HCT116 (cell line): ENCODE results near the gene HACE1. TPM values are rescaled to one million over a fixed set of nuclear protein-coding genes. Genes with fewer than 3 reads are reported as not detected.

Source experiments
- ATAC-seq: fragments of 200-7000 bp; cut with Tn5 transposase; 2 replicates; pipeline ENCODE4 v1.9.1; 2020; ENCODE audit warnings: mild to moderate bottlenecking, moderate library complexity
- BruUV-seq: library from RNA; stranded (reverse); fragments of 400-500 nt; replicated peaks from 2 replicates; lab custom pipeline; 2021; lab: Mats Ljungman, UMichigan
- CTCF ChIA-PET: fragments of 300-600 bp; sonication (Branson Sonifier 250); formaldehyde crosslinking; loops from one replicate; lab custom pipeline; 2021; ENCODE audit warnings: antibody characterized with exemption; lab: Charles Lee
- POLR2A ChIA-PET: fragments of 300-600, 350-600 bp; sonication (Branson Sonifier 250); formaldehyde crosslinking; loops from one replicate; lab custom pipeline; 2021; ENCODE audit warnings: antibody characterized with exemption; lab: Charles Lee
- RAD21 ChIA-PET, 2 experiments: fragments of 300-600 bp; sonication (Branson Sonifier 250); formaldehyde crosslinking; loops; one replicate each; lab custom pipeline; 2023; ENCODE audit warnings: low total read pairs in 2 of 2; ENCODE audit not compliant: uncharacterized antibody in 2 of 2, unreplicated experiment in 2 of 2, low non-redundant PET in 1 of 2; lab: Charles Lee
- DNase-seq: peaks from one replicate; pipeline ENCODE4 v3.0.0-alpha.2; 2010; ENCODE audit warnings: low read depth, low spot score
- H2AFZ ChIP-seq: fragments of 200-600 bp; shearing (Covaris generic), sonication (generic); 2 replicates; pipeline ENCODE4 v1.6.1; 2017; ENCODE audit warnings: low read depth, mixed run types, mixed read lengths, antibody characterized with exemption, low read length; ENCODE audit not compliant: poor library complexity, severe bottlenecking
- H3K27ac ChIP-seq: 2 replicates; pipeline ENCODE4 v1.5.1; 2012; ENCODE audit warnings: low read depth, low read length
- H3K27me3 ChIP-seq: fragments of 200-600 bp; sonication (generic); 2 replicates; pipeline ENCODE4 v1.6.1; 2016; ENCODE audit warnings: mixed run types, low read length, mixed read lengths; ENCODE audit not compliant: insufficient read depth
- H3K36me3 ChIP-seq, 2 experiments: fragments of 200-500 bp in 1 of 2; fragments of 200-600 bp in 1 of 2; sonication (Bioruptor generic) in 1 of 2; sonication (generic) in 1 of 2; 2 replicates each; pipeline versions ENCODE4 v1.5.1 to v1.6.1; 2014 to 2016; ENCODE audit warnings: low read length in 2 of 2, inconsistent platforms in 1 of 2, mixed read lengths in 1 of 2, mixed run types in 1 of 2; ENCODE audit not compliant: insufficient read depth in 2 of 2, control insufficient read depth in 1 of 2
- H3K4me1 ChIP-seq, 2 experiments: fragments of 200-600 bp in 1 of 2; sonication (generic) in 1 of 2; 2 replicates each; pipeline versions ENCODE4 v1.5.1 to v1.6.1; 2012 to 2017; ENCODE audit warnings: low read length in 2 of 2, inconsistent platforms in 1 of 2, mild to moderate bottlenecking in 1 of 2, mixed read lengths in 1 of 2, mixed run types in 1 of 2, moderate library complexity in 1 of 2; ENCODE audit not compliant: insufficient read depth in 2 of 2, control insufficient read depth in 1 of 2
- H3K4me2 ChIP-seq: fragments of 200-600 bp; sonication (generic); 2 replicates; pipeline ENCODE4 v1.6.1; 2017; ENCODE audit warnings: mixed run types, low read length, mixed read lengths
- H3K4me3 ChIP-seq, 2 experiments: fragments of 200-600 bp in 1 of 2; sonication (generic) in 1 of 2; replicated peaks in 1 of 2; 2 replicates each; pipeline ENCODE4 v1.5.1; 2011 to 2016; ENCODE audit warnings: low read length in 2 of 2, control low read depth in 1 of 2, low read depth in 1 of 2, mild to moderate bottlenecking in 1 of 2, mixed read lengths in 1 of 2, mixed run types in 1 of 2
- H3K79me2 ChIP-seq: fragments of 200-600 bp; sonication (generic); 2 replicates; pipeline ENCODE4 v1.6.1; 2017; ENCODE audit warnings: mild to moderate bottlenecking, mixed run types, low read length, moderate library complexity, mixed read lengths; ENCODE audit not compliant: insufficient read depth
- H3K9ac ChIP-seq: fragments of 200-600 bp; sonication (generic); 2 replicates; pipeline ENCODE4 v1.6.1; 2016; ENCODE audit warnings: low read length, mixed read lengths
- H3K9me2 ChIP-seq: fragments of 200-600 bp; sonication (generic), shearing (Covaris generic); 2 replicates; pipeline ENCODE4 v1.6.1; 2017; ENCODE audit warnings: mixed run types, mild to moderate bottlenecking, moderate library complexity; ENCODE audit not compliant: insufficient read depth
- H3K9me3 ChIP-seq, 2 experiments: fragments of 200-500 bp in 1 of 2; fragments of 200-600 bp in 1 of 2; sonication (Bioruptor generic) in 1 of 2; sonication (generic) in 1 of 2; 2 replicates each; pipeline ENCODE4 v1.6.1; 2014 to 2017; ENCODE audit warnings: low read length in 2 of 2, mixed read lengths in 2 of 2, inconsistent platforms in 1 of 2, low read depth in 1 of 2, mild to moderate bottlenecking in 1 of 2, mixed run types in 1 of 2, moderate library complexity in 1 of 2; ENCODE audit not compliant: control insufficient read depth in 1 of 2, insufficient read depth in 1 of 2
- H4K20me1 ChIP-seq: fragments of 200-600 bp; sonication (generic), shearing (Covaris generic); 2 replicates; pipeline ENCODE4 v1.6.1; 2017; ENCODE audit warnings: mixed run types, mild to moderate bottlenecking, moderate library complexity; ENCODE audit not compliant: insufficient read depth
- ATF3 ChIP-seq: IDR thresholded peaks from 2 replicates; pipeline ENCODE4 v1.6.1; 2012
- CEBPB ChIP-seq: IDR thresholded peaks from 2 replicates; pipeline ENCODE4 v1.6.1; 2012; ENCODE audit warnings: low read depth
- CTCF ChIP-seq, 3 experiments: fragments of 200-600 bp in 1 of 3; sonication (generic) in 1 of 3; IDR thresholded peaks in 2 of 3; conservative IDR thresholded peaks in 1 of 3; 2 replicates each; pipeline ENCODE4 v1.5.1; 2012 to 2017; ENCODE audit warnings: low read depth in 2 of 3, low read length in 2 of 3, antibody characterized with exemption in 1 of 3, borderline replicate concordance in 1 of 3, control low read depth in 1 of 3, mild to moderate bottlenecking in 1 of 3, mixed read lengths in 1 of 3, mixed run types in 1 of 3, moderate library complexity in 1 of 3; ENCODE audit not compliant: insufficient read depth in 1 of 3
- EGR1 ChIP-seq: IDR thresholded peaks from 2 replicates; pipeline ENCODE4 v1.6.1; 2012; ENCODE audit warnings: low read depth
- ELF1 ChIP-seq: IDR thresholded peaks from 2 replicates; pipeline ENCODE4 v1.6.1; 2012; ENCODE audit warnings: low read depth, borderline replicate concordance
- FOSL1 ChIP-seq: IDR thresholded peaks from 2 replicates; pipeline ENCODE4 v1.6.1; 2012; ENCODE audit warnings: low read depth
- JUND ChIP-seq: IDR thresholded peaks from 2 replicates; pipeline ENCODE4 v1.6.1; 2012
- MAX ChIP-seq: IDR thresholded peaks from 2 replicates; pipeline ENCODE4 v1.6.1; 2012
- POLR2A ChIP-seq: IDR thresholded peaks from 2 replicates; pipeline ENCODE4 v1.7.0; 2011; ENCODE audit warnings: borderline replicate concordance; ENCODE audit not compliant: insufficient read depth, insufficient read length; ENCODE audit errors: extremely low read depth
- RAD21 ChIP-seq: IDR thresholded peaks from 2 replicates; pipeline ENCODE4 v1.6.1; 2012; ENCODE audit warnings: low read depth, mild to moderate bottlenecking
- SIN3A ChIP-seq: IDR thresholded peaks from 2 replicates; pipeline ENCODE4 v1.6.1; 2012; ENCODE audit warnings: low read depth
- SP1 ChIP-seq: IDR thresholded peaks from 2 replicates; pipeline ENCODE4 v1.6.1; 2012; ENCODE audit warnings: low read depth
- SRF ChIP-seq: IDR thresholded peaks from 2 replicates; pipeline ENCODE4 v1.6.1; 2012; ENCODE audit warnings: low read depth
- TCF7L2 ChIP-seq: IDR thresholded peaks from 2 replicates; pipeline ENCODE4 v1.7.0; 2011; ENCODE audit warnings: borderline replicate concordance, inconsistent platforms; ENCODE audit not compliant: insufficient read depth, insufficient read length; ENCODE audit errors: extremely low read depth
- YY1 ChIP-seq: IDR thresholded peaks from 2 replicates; pipeline ENCODE4 v1.6.1; 2011; ENCODE audit warnings: low read length, low read depth, moderate library complexity, mild to moderate bottlenecking; ENCODE audit not compliant: insufficient replicate concordance; ENCODE audit errors: extremely low read depth
- ZFX ChIP-seq: fragments of 450-650 bp; IDR thresholded peaks from 2 replicates; pipeline ENCODE4 v1.6.1; 2017
- ZNF274 ChIP-seq: fragments of 200-500 bp; sonication (Bioruptor generic); IDR thresholded peaks from 2 replicates; pipeline ENCODE4 v1.6.1; 2014; ENCODE audit warnings: mild to moderate bottlenecking, low read depth, low read length, inconsistent platforms
- intact Hi-C: fragments of 100-400 bp; cut with micrococcal nuclease; formaldehyde crosslinking; loops from 2 replicates; pipeline ENCODE4 v1.10.0; 2022
- total RNA-seq: library from RNA; stranded (reverse); gene quantifications from one replicate; pipeline ENCODE4 v1.2.1, GENCODE V29; 2021; ENCODE audit not compliant: unreplicated experiment
- TF ChIP-seq, protein P1 (sequence below): IDR thresholded peaks from 2 replicates; pipeline ENCODE4 v1.6.1; 2012; ENCODE audit warnings: low read depth
- TF ChIP-seq, protein P2 (sequence below): IDR thresholded peaks from 2 replicates; pipeline ENCODE4 v1.6.1; 2011; ENCODE audit warnings: mild to moderate bottlenecking, low read length, moderate library complexity; ENCODE audit not compliant: insufficient replicate concordance; ENCODE audit errors: extremely low read depth

HACE1 gene
- total RNA-seq, 1 experiment from 2014 or later = 10.9 TPM

GRCh38 chr6:104862456-104862855 lies 2.7 kb upstream of the HACE1 start (continued):
- TF ChIP-seq EGR1 = no peak
- no peak for TF ChIP-seq YY1
- no peak for TF ChIP-seq TCF7L2
- TF ChIP-seq ZFX = no peak
- no peak for TF ChIP-seq CEBPB
- no peak for TF ChIP-seq ATF3
- TF ChIP-seq, all 23 proteins: peak for 0

GRCh38 chr6:104860221-104860620 lies 502 bp upstream of the HACE1 start:
- DNase-seq (no peak), ATAC-seq (no peak)
- Histone ChIP-seq H3K27ac (no peak overlapping the region), H3K27me3 (no peaks in the 10 kb centered on the region), H2AFZ (peak overlapping the region; percentile 88), H3K4me2 (peak overlapping the region; percentile 90), H3K36me3 (no peaks in the 10 kb centered on the region), H4K20me1 (no peaks in the 10 kb centered on the region), H3K9me3 (no peaks in the 10 kb centered on the region), H3K9me2 (no peaks in the 10 kb centered on the region), H3K9ac (peak overlapping the region; percentile 73), H3K79me2 (peaks cover 19% of the 10 kb centered on the region; the same call in 1 of the 2 replicates), H3K4me3 (peak overlapping the region; percentile 81 to 82), H3K4me1 (peaks cover 0 to 14% of the 10 kb centered on the region in 2 experiments; a peak in 2 of 4 replicates)
- ChIA-PET RAD21 (no interaction called here), CTCF (interaction anchor here (1.3 kb wide), 1 partner anchor 9 kb away, joined by 3 read pairs; no protein-coding TSS in a partner anchor), POLR2A (no interaction called here)
- intact Hi-C loops = no loop called here
- BruUV-seq = no TSS peak
- no peak for TF ChIP-seq ELF1
- no peak for TF ChIP-seq JUND
- no peak for TF ChIP-seq POLR2A
- TF ChIP-seq CTCF (IDR thresholded peaks at IDR 0.05 in 2 of 3, conservative IDR thresholded peaks at IDR 0.05 in 1 of 3; ENCODE audit: borderline replicate concordance in 1 of 3, insufficient read depth in 1 of 3, low read depth in 2 of 3, low read length in 2 of 3) = no peak
- TF ChIP-seq ZNF274 = no peak
- no peak; the same call in 1 of the 2 replicates for TF ChIP-seq SRF
- no peak for TF ChIP-seq SP1
- TF ChIP-seq, protein P1, sequence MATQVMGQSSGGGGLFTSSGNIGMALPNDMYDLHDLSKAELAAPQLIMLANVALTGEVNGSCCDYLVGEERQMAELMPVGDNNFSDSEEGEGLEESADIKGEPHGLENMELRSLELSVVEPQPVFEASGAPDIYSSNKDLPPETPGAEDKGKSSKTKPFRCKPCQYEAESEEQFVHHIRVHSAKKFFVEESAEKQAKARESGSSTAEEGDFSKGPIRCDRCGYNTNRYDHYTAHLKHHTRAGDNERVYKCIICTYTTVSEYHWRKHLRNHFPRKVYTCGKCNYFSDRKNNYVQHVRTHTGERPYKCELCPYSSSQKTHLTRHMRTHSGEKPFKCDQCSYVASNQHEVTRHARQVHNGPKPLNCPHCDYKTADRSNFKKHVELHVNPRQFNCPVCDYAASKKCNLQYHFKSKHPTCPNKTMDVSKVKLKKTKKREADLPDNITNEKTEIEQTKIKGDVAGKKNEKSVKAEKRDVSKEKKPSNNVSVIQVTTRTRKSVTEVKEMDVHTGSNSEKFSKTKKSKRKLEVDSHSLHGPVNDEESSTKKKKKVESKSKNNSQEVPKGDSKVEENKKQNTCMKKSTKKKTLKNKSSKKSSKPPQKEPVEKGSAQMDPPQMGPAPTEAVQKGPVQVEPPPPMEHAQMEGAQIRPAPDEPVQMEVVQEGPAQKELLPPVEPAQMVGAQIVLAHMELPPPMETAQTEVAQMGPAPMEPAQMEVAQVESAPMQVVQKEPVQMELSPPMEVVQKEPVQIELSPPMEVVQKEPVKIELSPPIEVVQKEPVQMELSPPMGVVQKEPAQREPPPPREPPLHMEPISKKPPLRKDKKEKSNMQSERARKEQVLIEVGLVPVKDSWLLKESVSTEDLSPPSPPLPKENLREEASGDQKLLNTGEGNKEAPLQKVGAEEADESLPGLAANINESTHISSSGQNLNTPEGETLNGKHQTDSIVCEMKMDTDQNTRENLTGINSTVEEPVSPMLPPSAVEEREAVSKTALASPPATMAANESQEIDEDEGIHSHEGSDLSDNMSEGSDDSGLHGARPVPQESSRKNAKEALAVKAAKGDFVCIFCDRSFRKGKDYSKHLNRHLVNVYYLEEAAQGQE = no peak
- TF ChIP-seq EGR1 = no peak
- no peak for TF ChIP-seq SIN3A
- TF ChIP-seq RAD21 = no peak
- TF ChIP-seq FOSL1 = no peak
- TF ChIP-seq CEBPB = no peak
- TF ChIP-seq MAX = no peak
- TF ChIP-seq, protein P2, sequence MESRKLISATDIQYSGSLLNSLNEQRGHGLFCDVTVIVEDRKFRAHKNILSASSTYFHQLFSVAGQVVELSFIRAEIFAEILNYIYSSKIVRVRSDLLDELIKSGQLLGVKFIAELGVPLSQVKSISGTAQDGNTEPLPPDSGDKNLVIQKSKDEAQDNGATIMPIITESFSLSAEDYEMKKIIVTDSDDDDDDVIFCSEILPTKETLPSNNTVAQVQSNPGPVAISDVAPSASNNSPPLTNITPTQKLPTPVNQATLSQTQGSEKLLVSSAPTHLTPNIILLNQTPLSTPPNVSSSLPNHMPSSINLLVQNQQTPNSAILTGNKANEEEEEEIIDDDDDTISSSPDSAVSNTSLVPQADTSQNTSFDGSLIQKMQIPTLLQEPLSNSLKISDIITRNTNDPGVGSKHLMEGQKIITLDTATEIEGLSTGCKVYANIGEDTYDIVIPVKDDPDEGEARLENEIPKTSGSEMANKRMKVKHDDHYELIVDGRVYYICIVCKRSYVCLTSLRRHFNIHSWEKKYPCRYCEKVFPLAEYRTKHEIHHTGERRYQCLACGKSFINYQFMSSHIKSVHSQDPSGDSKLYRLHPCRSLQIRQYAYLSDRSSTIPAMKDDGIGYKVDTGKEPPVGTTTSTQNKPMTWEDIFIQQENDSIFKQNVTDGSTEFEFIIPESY = no peak
